SH-SY5Y (cell line): ENCODE results near the gene MIA3.

Experiments used
- GATA2 ChIP-seq: IDR thresholded peaks from 2 replicates; pipeline ENCODE4 v1.6.1; 2011; ENCODE audit warnings: mild to moderate bottlenecking, low read depth, low read length
- GATA3 ChIP-seq: IDR thresholded peaks from 2 replicates; pipeline ENCODE4 v1.6.1; 2011; ENCODE audit warnings: low read depth, mild to moderate bottlenecking, low read length, moderate library complexity

GRCh38 chr1:222665964-222666363, 48.1 kb downstream of the MIA3 start:
- TF ChIP-seq GATA2 (no peak), GATA3 (no peak)
